Left lung (tissue), 10 donors: ENCODE results near the gene RFT1. TPM values are rescaled to one million over a fixed set of nuclear protein-coding genes. Genes with fewer than 3 reads are reported as not detected.

Experiments
- ATAC-seq: fragments of 200-7000 bp; cut with Tn5 transposase; one replicate; pipeline ENCODE4 v1.9.1; 2020; ENCODE audit warnings: moderate library complexity
- DNase-seq, 4 donors: peaks; one replicate each; pipeline ENCODE4 v3.0.0-alpha.2; 2013 to 2020
- H3K27ac ChIP-seq, 2 donors: fragments of 200-600 bp; sonication (generic) in 1 of 2; one replicate each; pipeline versions ENCODE4 v1.5.0 to v1.8.0; 2020 to 2021
- H3K27me3 ChIP-seq, 2 donors: fragments of 200-600 bp; sonication (generic) in 1 of 2; one replicate each; pipeline versions ENCODE4 v1.5.0 to v1.8.0; 2020 to 2021
- H3K36me3 ChIP-seq, 2 donors: fragments of 200-600 bp; sonication (generic) in 1 of 2; one replicate each; pipeline versions ENCODE4 v1.5.0 to v1.8.0; 2020 to 2021
- H3K4me1 ChIP-seq, 2 donors: fragments of 200-600 bp; one replicate each; pipeline ENCODE4 v1.8.0; 2021
- H3K4me3 ChIP-seq, 2 donors: fragments of 200-600 bp; sonication (generic) in 1 of 2; one replicate each; pipeline versions ENCODE4 v1.5.0 to v1.8.0; 2020 to 2021; ENCODE audit warnings: mild to moderate bottlenecking in 1 of 2
- H3K9me3 ChIP-seq, 2 donors: fragments of 200-600 bp; sonication (generic) in 1 of 2; one replicate each; pipeline versions ENCODE4 v1.5.0 to v1.8.0; 2020 to 2021
- CTCF ChIP-seq, 2 donors: fragments of 200-600 bp; sonication (generic) in 1 of 2; IDR thresholded peaks; one replicate each; pipeline versions ENCODE4 v1.5.0 to v1.8.0; 2021; ENCODE audit warnings: antibody characterized with exemption in 2 of 2
- intact Hi-C, 2 donors: fragments of 100-400 bp; cut with DNase I; formaldehyde crosslinking; loops; one replicate each; pipeline versions ENCODE4 v1.11.2 to v1.14.2; 2022
- polyA plus RNA-seq, 6 donors: library from polyadenylated mRNA; unstranded; fragments of 120-200 nt; gene quantifications; one replicate each; pipeline ENCODE4 v1.2.1, GENCODE V29; 2013; ENCODE audit not compliant: insufficient read length in 6 of 6
- total RNA-seq, 2 donors: library from RNA; stranded (reverse); fragmentation: NEBNext Ultra II Directional; extraction: Animal tissue kit (Norgen Biotek cat#: 25700); gene quantifications; one replicate each; pipeline ENCODE4 v1.2.1, GENCODE V29; 2021
- donor health status: DM: no; HTN: yes; CAD: no.
- donor health status: DM: no; HTN: no; CAD: no.

The RFT1 gene
- total and polyA plus RNA-seq, 8 donors, result 23.2 to 28.0 (median 24.4) TPM

GRCh38 chr3:53049987-53050386 lies 80.2 kb downstream of the RFT1 start:
- no peak overlapping the region for H3K27ac ChIP-seq
- peaks cover 0 to 21% of the 10 kb centered on the region in 2 donors for H3K27me3 ChIP-seq
- peaks cover 2 to 11% of the 10 kb centered on the region in 2 donors for H3K4me1 ChIP-seq
- DNase-seq (no peak), ATAC-seq (no peak)
- TF ChIP-seq CTCF (IDR thresholded peaks at IDR 0.05), result no peak
- intact Hi-C loops, result no loop called here
- H3K9me3 ChIP-seq, result no peaks in the 10 kb centered on the region
- H3K4me3 ChIP-seq, result no peak overlapping the region
- H3K36me3 ChIP-seq, result no peaks in the 10 kb centered on the region

- H3K27me3 ChIP-seq, result peaks cover 0 to 21% of the 10 kb centered on the region in 2 donors
- ATAC-seq, result peak; percentile 53
- H3K4me3 ChIP-seq, result peak overlapping the region; percentile 85
- TF ChIP-seq CTCF (IDR thresholded peaks at IDR 0.05), result peak; percentile 17 to 27
- no peaks in the 10 kb centered on the region for H3K36me3 ChIP-seq
- H3K27ac ChIP-seq, result peak overlapping the region in 1 of 2 donors; percentile 80
- no peaks in the 10 kb centered on the region for H3K9me3 ChIP-seq
- H3K4me1 ChIP-seq, result peaks cover 2 to 22% of the 10 kb centered on the region in 2 donors
- intact Hi-C loops, result no loop called here
- peak; percentile 36 to 88 (median 50) for DNase-seq
Observed at GRCh38 chr3:53046171-53047170, 83.8 kb downstream of the RFT1 start.

- Histone ChIP-seq H3K36me3 (no peaks in the 10 kb centered on the region), H3K4me3 (peak within 1 kb of the TSS; percentile 85), H3K27ac (peak within 1 kb of the TSS; percentile 81 to 91), H3K4me1 (peaks cover 2 to 22% of the 10 kb centered on the region in 2 donors), H3K9me3 (no peaks in the 10 kb centered on the region), H3K27me3 (peaks cover 0 to 21% of the 10 kb centered on the region in 2 donors)
- intact Hi-C loops, result no loop called here
- TF ChIP-seq CTCF (IDR thresholded peaks at IDR 0.05), result no peak
- ATAC-seq, result peak; percentile 72
- DNase-seq, result peak; percentile 64 to 90 (median 76)
Observed at GRCh38 chr3:53045518-53046170, 84.6 kb downstream of the RFT1 start, which contains the start of gene SFMBT1. Gene SFMBT1, minus strand, starts transcription at chr3:53046073. Its CDS starts 76,945 bp downstream, at chr3:52969128.

- Histone ChIP-seq H3K36me3 (no peaks in the 10 kb centered on the region), H3K27me3 (peaks cover 0 to 21% of the 10 kb centered on the region in 2 donors), H3K4me3 (peak overlapping the region; percentile 62), H3K4me1 (peaks cover 2 to 22% of the 10 kb centered on the region in 2 donors), H3K9me3 (no peaks in the 10 kb centered on the region), H3K27ac (peak overlapping the region; percentile 81 to 91)
- intact Hi-C loops, result no loop called here
- peak; percentile 39 to 85 (median 66) for DNase-seq
- no peak for TF ChIP-seq CTCF (IDR thresholded peaks at IDR 0.05)
- peak; percentile 71 for ATAC-seq
Observed at GRCh38 chr3:53044711-53045517, 85.3 kb downstream of the RFT1 start.
